Activated naive CD8-positive, alpha-beta T cell treated with anti-CD3 and anti-CD28 coated beads, Interleukin-2, amount 50 U/mL, for 16 hours (primary cell): ENCODE data around the gene RALGPS1.

Experiments used
- DNase-seq: peaks from one replicate; pipeline ENCODE4 v3.0.0-alpha.2; 2020; ENCODE audit warnings: low read depth, low spot score

RALGPS1 gene

GRCh38 chr9:127050591-127051001, 136.0 kb downstream of the RALGPS1 start:
- DNase-seq = no peak

- no peak for DNase-seq
These were observed 137.5 kb downstream of the RALGPS1 start for GRCh38 chr9:127051881-127052595.

GRCh38 chr9:127053057-127053821, 138.7 kb downstream of the RALGPS1 start:
- DNase-seq = no peak

GRCh38 chr9:127053960-127054359, 139.4 kb downstream of the RALGPS1 start:
- DNase-seq = no peak

GRCh38 chr9:127055745-127056402, 141.3 kb downstream of the RALGPS1 start:
- no peak for DNase-seq

GRCh38 chr9:127056446-127056845, 141.9 kb downstream of the RALGPS1 start:
- DNase-seq = no peak

- no peak for DNase-seq
These were observed 143.5 kb downstream of the RALGPS1 start for GRCh38 chr9:127058011-127058644.

- no peak for DNase-seq
These were observed 144.1 kb downstream of the RALGPS1 start for GRCh38 chr9:127058645-127059021.

GRCh38 chr9:127059030-127059429, 144.4 kb downstream of the RALGPS1 start:
- DNase-seq = no peak

- no peak for DNase-seq
These were observed 145.3 kb downstream of the RALGPS1 start for GRCh38 chr9:127059765-127060361.

- no peak for DNase-seq
These were observed 146.8 kb downstream of the RALGPS1 start for GRCh38 chr9:127061411-127061810.

- no peak for DNase-seq
These were observed 149.8 kb downstream of the RALGPS1 start for GRCh38 chr9:127064335-127064734.

GRCh38 chr9:127065592-127065991, 151.0 kb downstream of the RALGPS1 start:
- no peak for DNase-seq

GRCh38 chr9:127066060-127066850, 151.7 kb downstream of the RALGPS1 start:
- no peak for DNase-seq

- no peak for DNase-seq
These were observed 152.2 kb downstream of the RALGPS1 start for GRCh38 chr9:127066851-127067136.

GRCh38 chr9:127067603-127068220, 153.1 kb downstream of the RALGPS1 start:
- no peak for DNase-seq

GRCh38 chr9:127074561-127075548, 160.3 kb downstream of the RALGPS1 start:
- DNase-seq = no peak

GRCh38 chr9:127075624-127076372, 161.2 kb downstream of the RALGPS1 start:
- no peak for DNase-seq
